Transverse colon (tissue), 4 donors: ENCODE results near the gene MEIS2.

ENCODE experiments used
- CTCF ChIP-seq, 5 experiments: fragments of 200-600 bp in 3 of 5; fragments of 450-650 bp in 2 of 5; sonication (generic) in 3 of 5; IDR thresholded peaks; 1 replicate in 2 of 5; 2 replicates in 3 of 5; pipeline ENCODE4 v1.5.1; 2016 to 2017; ENCODE audit warnings: antibody characterized with exemption in 5 of 5, inconsistent platforms in 3 of 5, mild to moderate bottlenecking in 2 of 5, moderate library complexity in 1 of 5
- EP300 ChIP-seq: sonication (generic); formaldehyde crosslinking; IDR thresholded peaks from one replicate; pipeline ENCODE4 v1.6.1; 2017; ENCODE audit warnings: antibody characterized with exemption, low read depth
- POLR2AphosphoS5 ChIP-seq, 3 donors: sonication (generic); formaldehyde crosslinking; IDR thresholded peaks; one replicate each; pipeline ENCODE4 v1.6.1; 2016; ENCODE audit warnings: antibody characterized with exemption in 3 of 3

DNA sequence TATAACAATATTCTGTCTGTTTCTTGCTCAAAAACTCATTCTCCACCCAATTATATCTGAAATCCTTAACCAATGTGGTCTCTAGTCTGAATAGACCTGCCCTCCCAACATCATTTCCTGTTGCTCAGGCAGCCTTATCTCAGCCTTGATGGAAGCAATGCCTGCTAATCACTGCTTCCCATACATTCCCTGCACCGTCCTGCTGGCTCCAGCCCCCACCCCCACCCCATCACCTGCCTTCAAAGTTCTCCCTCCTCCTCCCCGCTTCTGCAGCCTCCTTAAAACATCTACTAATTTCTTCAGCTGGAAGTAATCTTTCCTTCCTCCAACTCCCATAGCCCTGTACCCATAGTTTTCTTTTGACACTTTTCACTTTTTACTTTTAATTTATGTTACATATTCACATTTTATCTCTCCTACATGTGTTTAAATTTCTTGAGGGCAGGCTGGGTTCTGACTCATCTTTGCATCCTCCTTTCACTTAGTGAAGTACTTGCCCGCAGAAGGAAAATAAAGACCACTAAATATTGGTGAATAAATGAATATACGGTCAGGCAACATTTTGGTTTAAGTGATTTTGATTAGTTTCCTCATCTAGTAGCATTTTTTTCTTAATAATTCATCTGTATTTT lies 98.2 kb downstream of the MEIS2 start:
- TF ChIP-seq CTCF (IDR thresholded peaks at IDR 0.05) (no peak), POLR2AphosphoS5 (IDR thresholded peaks at IDR 0.05) (no peak), EP300 (no peak)
